Anterior cingulate cortex (tissue), 58 donors: ENCODE results near the gene LILRA5.
"Not testable (repeated sequence)": the region's sequence is repeated elsewhere in the genome, so short reads cannot be mapped to it uniquely, and the experiment has no call there.

Experiments
- DNase-seq, 58 donors: peaks; one replicate each; lab custom pipeline; 2025; lab: John Stamatoyannopoulos, UW

The LILRA5 gene

DNA sequence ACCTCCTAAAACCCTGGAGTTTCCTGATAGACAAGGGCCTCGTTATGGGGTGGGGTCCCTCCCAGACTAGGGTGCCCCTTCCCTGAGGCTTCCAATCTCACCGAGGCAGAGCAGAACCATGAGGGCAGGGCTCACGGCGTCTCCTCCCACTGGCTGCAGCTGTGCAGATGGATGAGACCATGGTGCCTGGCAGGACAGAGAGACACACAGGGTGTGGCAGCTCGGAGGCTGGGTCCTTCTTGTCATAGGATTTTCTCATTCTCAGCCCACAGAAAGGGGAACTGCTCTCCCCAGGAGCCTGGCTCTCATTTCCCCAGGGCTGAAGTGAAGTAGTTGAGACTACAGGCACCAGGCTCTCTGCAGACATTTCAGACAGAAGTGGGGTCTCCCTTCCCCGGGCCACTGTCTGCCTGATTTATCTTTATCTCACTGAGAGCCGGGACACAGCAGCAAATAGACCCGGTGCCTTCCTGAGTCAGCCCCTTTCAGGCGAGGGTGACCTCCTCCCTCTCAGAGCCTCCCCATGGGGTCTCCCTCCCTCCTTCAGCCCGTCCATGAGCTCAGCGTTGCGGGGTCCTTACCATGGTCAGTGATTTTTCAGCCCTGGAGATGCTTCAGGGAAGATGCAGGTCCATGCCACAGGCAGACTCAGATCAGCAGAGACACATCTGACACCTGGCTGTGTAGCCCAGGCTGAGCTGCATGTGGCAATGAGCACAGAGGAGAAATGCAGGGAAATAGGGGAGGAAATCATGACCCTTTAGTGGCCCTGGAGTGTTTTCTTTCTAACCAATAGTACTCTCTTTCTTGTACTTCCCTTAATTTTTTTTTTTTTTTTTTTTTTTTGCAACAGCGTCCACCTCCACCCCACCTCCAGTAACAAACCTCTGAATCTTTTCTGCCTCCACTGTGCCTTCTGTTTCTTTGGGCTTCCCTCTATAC, at the start of gene LILRA5:
Gene LILRA5, minus strand, starts transcription at position 731 of the 942 bp plus-strand sequence. Its CDS starts 147 bp downstream, at position 584.
- peak in 2 of 58 donors; percentile 2 to 12 for DNase-seq

DNA sequence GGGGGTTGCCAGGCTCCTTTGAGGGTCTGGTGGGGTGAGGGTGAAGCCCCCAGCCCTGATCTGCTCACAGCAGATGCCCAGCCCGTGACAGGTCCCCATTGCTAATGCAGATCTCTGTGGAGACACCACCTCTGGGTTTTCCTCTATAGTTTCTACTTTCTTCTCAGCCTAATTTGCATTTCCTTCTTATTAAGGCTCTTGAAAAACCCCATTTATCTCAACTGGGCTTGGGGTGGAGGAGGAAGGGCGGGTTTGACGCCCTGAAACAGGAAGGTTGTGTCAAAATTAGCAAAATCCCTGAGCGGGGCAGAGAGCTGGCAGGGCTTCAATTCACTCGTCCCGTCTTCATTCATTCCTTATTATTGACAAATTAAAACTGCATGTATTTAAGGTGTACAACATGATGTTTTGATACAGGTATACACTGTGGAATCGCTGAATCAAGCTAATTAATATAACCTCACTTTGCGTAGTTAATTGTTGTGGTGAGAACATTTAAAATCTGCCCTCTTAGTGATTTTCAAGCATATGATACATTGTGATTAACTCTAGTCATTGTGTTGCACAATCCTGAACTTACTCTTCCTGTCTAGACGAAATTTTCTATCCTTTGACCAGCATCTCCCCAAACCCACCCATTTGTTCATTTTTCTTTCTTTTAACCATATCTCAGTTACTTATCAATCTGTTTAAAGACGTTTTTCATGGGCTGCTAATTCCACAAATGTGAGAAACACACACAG, 48.9 kb upstream of the LILRA5 start:
- DNase-seq, result not testable (repeated sequence)

DNA sequence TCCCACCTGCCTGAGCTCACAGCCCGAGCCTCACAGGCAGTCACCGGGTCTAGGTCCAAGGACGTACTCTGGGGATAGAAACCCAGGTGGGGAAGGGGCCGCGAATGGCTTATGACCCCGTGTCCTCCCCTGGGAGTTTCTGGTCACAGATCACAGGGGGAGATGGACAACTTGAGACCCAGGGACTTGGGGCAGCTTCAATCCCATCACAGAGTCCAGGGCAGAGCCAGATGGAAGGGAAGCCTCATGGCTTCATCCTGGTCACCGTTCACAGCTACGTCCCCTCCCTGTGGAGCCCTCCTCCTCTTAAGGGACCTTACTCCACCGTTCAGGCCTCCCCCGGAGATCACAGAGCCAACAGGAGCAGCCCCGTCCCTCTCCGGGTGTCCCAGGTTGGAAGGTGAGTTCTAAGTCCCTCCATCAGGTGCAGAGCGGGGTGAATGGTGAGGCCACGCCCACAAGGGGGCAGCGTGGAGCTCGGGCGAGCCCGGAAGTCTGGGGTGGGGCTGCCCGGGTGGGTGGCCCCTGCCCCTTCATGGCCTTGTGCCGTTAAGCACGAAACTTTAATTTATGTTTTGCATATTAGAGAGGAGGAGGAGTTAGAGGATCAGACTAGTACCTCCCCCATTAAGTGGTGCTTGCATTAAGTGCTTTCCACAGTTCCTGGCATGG, 46.3 kb upstream of the LILRA5 start:
- not testable (repeated sequence) for DNase-seq

DNA sequence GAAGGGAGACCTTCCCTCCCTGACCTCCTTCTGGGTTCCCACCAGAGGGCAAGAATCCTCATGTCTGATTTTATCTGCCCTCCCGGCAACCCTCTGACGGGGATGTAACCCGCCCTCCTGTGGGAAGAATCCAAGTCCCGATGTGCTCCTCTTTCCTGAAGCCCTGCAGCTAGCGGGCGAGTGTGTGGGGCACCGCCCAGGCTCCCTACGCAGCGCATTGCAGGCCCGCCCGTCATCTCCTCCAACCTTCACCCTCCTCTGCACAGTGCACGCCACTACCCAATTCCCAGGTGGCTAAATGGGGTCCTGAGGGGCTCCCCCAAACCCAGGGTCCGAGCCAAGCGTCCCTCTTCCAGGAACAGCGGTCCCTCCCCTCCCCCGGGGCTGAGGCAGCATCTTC, 44.4 kb upstream of the LILRA5 start:
- DNase-seq, result no peak

DNA sequence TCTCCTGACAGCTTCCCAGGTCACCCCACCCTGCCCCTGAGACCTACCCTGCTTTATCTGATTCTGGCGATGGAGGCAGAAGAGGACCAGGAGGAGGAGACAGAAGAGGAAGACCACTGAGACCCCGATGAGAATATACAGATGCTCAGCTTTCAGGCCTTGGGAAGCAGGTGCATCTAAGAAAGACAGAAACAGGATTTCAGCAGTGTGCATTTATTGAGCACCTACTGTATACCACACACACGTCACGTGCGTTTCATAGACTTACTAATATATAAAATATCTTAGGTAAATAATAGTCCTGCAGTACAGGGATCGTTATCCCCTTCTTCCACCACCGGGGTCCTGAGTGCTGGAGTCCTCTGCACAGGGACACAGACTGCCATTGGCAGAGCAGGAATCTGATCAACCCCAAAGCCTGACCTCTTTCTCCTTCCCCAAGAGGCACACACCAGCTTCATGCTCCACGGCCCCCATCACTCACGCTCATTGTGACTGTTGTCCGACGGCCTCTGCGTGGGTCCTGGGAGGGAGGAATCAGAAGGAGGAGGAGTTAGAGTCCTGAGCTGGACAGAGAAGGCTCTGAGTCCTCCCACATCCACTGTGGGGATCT, 43.6 kb upstream of the LILRA5 start:
- no peak for DNase-seq

DNA sequence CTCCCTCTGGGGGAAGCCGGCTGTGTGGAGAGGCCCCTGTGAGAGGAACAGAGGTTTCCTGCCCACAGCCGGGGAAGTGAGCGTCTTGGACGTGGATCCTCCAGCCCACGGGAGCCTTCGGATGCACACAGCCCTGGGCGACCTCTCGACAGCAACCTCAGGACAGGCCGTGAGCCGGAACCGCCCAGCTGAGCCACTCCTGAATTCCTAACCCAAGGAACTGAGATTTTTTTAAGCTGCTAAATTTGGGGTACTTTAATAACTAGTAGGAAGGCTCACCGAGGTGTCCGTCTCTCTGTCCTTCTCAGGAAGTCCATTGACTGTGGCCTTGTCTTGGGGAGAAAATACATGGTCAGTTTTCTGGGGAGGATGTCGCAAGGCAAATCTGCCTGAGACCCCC, 42.7 kb upstream of the LILRA5 start:
- no peak for DNase-seq

DNA sequence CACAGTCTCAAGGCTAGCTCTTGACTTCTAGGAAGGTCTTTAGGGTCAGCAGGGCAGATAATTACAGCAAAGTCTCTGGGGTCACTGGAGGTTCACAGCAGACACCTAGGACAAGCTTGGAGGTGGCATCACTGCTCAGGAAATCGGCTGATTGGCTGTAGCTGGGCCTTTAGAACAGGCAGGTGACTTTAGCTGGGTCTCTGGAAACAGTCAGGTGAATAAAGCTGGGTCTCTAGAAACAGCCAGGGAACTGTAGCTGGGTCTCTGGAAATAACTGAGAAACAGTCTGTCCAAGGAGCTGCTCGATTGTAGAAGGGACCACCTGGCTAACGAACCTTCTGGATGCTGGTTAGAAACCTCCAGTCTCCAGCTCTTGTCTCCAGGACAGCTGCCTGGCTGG, 41.8 kb upstream of the LILRA5 start:
- no peak for DNase-seq

DNA sequence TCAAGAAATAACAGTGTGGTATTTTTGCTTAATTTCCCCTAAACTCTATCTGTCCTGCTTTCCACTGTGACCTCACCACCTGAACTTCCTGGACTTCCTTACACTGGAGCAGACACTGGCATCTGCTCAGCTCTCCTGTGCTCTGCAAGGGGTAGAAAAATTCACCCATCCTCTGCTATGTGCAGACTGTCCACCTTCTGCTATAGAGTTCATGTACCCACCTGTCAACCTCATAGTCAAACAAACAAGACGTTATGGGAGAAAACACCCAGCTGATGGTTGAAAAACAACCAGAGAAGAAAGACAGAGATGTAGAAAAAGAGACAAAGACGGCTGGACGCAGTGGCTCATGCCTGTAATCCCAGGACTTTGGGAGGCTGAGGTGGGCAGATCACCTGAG, 39.6 kb upstream of the LILRA5 start:
- DNase-seq, result no peak

DNA sequence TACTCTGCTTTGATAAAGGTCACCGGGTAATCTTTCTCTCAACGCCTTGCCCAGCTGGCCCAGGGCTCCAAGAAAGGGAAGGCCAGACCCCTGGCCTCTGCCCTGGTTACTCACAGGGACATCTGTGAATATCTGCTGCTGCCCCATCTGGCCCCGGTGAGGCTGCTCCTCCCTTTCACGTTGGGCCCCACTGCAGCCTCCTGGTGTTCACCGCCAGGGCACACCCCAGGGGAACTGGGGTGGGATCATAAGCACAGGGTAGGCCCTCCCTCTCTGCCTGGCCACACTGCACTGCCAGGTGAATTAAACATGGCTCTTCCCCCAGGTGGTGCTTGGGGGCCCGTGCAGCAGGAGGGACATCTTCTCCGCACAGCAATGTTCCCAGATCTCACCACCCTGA, 39.1 kb upstream of the LILRA5 start:
- DNase-seq, result no peak

DNA sequence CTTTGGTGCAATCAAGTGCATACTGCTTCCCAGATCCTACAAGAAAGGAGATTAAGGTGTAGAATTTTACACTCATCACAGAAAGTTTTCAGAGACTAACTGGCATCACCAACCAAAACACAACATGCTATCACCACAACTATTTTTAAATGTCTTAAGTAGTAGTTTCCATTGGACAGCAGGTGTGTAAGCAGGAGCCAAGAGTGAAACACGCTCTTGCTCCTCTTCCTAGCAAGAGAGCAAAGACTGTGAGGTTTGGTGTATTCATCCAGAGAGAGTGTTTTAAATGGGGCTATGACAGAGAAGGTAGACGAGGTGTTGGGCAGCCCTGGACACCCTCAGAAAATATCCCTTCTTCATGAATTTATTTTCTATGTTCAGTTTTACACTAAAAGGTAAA, 38.5 kb upstream of the LILRA5 start:
- DNase-seq, result no peak

DNA sequence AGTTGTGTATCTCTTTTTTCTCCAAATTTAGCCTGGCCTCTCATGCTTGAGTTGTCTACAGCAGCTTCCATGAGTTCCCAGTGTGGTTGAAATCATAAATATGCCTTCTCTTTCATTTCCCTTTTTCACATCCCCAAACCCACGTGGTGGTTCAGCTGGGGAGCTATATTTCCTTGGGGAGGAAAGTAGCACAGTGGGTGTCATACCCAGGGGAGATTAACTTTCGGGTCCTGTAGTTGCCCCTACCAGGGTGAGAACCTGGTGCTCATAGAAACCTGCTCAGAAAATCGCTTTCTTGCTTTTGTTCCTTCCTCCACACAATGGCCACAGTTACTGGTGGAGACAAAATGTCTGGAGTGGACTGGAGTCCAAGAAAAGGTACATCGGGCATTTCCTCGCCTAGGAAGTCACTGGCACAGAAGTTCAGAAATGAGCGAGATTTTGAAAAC, 33.0 kb upstream of the LILRA5 start:
- peak in 8 of 58 donors; percentile 3 to 27 (median 13) for DNase-seq

DNA sequence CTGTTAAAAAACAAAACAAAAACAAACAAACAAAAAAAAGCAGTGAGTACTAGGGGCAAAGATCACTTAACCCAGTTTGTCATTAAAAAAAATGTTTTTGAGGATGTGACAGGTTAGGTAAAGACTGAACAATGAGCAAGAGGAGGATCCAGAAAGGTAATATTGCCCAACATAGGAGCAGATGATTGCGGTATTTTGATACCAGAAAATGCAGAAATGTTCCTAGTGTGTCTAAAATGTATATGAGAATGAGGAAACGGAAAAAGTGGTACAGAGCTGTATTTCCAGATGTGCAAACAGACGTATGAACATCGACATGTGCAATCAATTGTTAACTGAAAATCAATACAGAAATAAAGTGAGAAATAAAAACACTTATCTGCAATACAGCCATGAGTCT, 30.9 kb upstream of the LILRA5 start:
- no peak for DNase-seq

DNA sequence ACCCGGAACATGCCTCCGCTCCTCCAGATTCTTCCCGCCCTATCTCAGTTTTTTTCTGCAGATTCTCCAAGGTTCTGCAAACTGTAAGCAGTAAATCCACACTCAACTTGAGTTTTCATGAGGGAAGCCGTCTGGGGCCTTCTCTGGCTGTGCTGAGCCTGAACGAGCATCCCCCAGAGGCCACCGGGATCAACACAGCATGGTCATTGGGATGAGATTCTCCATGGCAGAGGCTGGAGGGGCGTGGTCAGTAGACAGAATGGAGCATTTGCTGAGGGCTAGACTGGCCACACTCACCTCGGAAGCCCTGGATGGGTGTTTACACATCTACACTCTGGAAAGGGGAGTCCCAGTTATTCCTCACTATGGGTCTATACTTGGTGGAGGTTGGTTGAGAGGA, 28.3 kb upstream of the LILRA5 start:
- no peak for DNase-seq

DNA sequence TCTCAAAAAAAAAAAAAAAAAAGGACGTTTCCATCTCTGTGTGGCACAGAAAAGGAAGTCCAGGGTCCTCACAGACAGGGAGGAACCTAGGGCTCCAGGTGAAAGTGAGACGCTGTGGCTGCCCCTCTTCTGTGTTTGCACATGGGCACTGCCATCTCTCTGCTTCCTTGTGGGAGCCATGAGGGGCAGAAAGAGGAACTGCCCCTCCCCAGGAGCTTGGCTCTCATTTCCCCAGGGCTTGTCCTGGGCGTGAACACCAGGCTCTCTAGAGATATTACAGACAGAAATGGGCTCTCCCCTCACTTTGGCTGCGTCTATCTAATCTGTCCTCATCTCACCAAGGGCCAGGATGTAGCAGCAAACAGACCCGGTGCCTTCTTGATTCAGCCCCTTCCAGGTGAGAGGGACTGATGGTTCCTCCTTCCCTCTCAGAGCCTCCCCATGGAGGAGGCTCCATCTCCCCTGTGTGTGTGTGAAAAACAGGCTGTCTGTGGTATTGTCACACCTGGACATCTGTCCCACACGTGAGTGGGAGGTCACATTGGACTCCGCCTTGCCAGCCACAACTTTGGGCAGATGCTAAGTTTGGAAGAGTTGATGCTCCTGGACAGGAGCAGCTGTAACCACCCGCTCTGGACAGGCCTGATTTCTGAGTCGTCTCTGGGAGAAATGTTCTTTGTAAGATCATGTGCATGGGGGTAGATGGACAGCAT, 26.8 kb upstream of the LILRA5 start:
- peak in 5 of 58 donors; percentile 5 to 18 (median 9) for DNase-seq

DNA sequence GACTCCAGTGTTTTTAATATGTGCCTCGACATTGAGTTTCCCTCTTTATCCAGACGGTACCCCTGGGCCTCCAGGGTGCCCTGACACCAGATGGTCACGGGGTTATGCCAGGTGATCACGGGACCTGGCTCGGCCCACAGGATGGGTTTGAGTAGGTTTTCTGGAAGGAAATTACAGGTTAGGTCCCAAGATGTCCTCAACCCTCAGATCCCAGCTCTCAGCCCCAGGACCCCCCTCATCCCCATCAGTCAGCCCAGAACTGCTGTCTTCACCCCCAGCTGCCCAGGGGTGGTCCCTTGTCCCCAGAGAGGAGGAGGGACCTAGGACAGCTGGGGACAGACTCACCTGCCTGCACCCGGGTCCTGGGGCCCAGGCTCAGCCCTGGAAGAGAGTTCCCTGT, 25.6 kb upstream of the LILRA5 start:
- DNase-seq, result no peak

DNA sequence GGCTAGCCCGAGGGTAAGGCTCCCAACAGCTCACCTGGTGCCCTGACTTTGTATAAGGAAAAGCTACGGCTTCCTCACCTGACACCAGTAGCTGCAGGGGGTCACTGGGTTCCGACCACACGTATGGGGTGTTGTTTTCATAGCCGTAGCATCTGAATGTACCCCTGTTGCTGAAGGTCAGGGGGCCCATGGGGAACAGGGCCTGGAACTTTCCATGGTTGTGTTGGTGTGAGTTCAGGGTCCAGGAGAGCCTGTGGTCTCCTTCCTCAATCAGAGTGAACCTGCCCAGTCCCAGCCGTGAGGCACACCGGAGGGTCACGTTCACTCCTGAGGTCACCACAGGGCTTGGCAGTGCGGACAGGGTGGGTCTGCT, 24.9 kb upstream of the LILRA5 start:
- DNase-seq, result no peak

DNA sequence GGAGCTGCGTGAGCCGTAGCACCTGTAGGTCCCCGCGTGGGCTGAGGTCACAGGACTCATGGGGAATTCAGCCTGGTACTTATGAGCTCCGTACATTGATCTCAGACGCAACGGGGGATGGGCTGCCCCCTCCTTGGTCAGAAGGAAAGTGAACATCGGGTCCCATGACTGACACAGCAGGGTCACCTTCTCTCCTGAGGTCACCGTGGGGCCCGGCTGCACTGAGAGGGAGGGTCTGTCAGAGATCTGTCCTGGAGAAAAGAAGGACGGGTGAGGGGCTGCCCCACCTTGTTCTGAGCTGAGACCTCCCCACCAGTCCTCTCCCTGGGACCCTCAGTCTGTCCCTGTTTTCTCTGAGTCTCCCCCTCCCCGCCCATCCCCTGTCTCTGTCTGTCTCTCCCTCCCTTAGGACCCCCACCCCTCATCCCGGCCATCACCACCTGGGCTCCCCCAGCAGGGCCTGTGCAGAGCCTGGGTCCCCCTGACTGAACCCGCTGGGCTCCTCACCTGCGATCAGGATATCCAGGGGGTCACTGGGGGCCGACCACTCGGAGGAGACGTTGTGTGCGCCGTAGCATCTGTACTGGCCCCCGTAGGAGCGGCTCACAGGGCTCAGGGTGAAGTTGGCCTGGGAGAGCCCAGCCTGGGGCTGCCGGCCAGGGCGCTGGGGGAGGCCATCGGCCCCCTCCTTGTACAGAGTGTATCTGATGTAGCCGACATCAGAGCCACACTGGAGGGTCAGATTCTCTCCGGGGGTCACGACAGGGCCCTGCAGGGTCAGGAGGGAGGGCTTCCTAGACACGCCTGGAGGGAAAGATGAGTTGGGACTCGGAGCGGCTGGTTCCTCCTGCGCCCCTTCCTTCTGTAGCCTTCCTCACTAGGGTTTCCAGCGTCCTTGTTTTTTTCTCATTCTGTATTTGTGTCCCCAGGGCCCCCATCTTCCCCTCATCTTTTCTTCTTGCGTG, 24.2 kb upstream of the LILRA5 start:
- DNase-seq, result no peak

DNA sequence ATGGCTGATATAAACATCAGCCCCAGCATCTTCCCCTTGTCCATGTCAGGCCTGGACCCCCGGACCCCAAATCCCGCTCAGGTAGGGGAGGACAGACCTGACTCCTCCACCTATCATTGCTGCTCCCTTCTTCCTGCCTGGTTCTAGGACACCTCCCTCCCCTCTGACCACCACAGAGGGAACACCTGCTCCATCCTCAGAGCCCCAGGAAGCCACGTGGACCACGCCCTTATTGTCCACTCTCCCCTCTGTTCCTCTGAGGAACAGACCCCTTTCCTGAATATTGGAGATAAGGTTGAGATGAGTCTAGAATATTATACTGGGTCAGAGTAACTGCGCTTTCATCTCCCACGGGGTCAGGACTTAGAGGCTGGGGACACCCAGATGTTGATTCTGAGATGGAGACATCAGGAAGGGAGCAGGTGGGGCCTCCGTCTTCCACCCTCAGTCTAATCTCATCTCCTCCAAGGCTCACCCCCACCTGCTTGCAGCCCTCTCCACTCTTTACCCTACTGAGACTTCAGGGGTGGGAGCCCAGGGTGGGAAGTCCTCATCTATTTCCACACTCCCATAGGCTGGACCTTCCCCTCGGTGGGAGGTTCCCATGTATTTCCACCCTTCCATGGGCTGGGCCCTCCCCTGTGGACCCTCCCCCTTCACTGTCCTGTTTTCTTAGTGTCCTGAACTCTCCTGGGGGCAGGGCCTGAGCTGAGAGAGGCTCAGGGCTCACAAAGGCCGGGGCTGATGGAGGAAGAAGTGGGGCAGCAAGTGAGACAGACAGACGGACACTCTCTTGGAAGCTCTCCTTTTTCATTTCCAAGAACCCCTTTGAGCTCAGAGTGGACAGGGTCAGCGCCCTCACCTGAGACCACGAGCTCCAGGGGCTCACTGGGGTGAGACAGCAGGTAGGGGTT, 23.3 kb upstream of the LILRA5 start:
- no peak for DNase-seq
